HepG2 (cell line): ENCODE results near the gene HIVEP2. TPM values are rescaled to one million over a fixed set of nuclear protein-coding genes. Genes with fewer than 3 reads are reported as not detected.

Source experiments
- ATAC-seq: fragments of 200-7000 bp; cut with Tn5 transposase; 3 replicates; pipeline ENCODE4 v1.9.1; 2020; ENCODE audit warnings: mild to moderate bottlenecking, moderate library complexity
- BruUV-seq: library from RNA; stranded (reverse); fragments of 400-500 nt; replicated peaks from 2 replicates; lab custom pipeline; 2021; lab: Mats Ljungman, UMichigan
- CTCF ChIA-PET: fragments of 300-600 bp; formaldehyde crosslinking; extraction: SDS; loops from one replicate; lab custom pipeline; 2021; ENCODE audit warnings: low total read pairs, inconsistent platforms, low intra/inter-chr PET ratio; lab: Yijun Ruan, JAX
- POLR2A ChIA-PET: fragments of 350-600 bp; sonication (Branson Sonifier 250); formaldehyde crosslinking; loops from one replicate; lab custom pipeline; 2020; ENCODE audit warnings: antibody characterized with exemption, inconsistent platforms; lab: Yijun Ruan, JAX
- DNase-seq: peaks from one replicate; pipeline ENCODE4 v3.0.0-alpha.2; 2015; ENCODE audit warnings: low spot score
- FAIRE-seq: peaks from 3 replicates; lab custom pipeline; 2011; peaks lifted over from hg19 to GRCh38; lab: Jason Lieb, UNC
- H2AFZ ChIP-seq: one replicate; pipeline ENCODE4 v1.6.1; 2011; ENCODE audit warnings: low read length, inconsistent platforms
- H3K27ac ChIP-seq: fragments of 300-600 bp; 3 replicates; pipeline ENCODE4 v1.8.0; 2011; ENCODE audit warnings: mixed run types, mild to moderate bottlenecking, mixed read lengths, low read length, inconsistent platforms; ENCODE audit not compliant: insufficient read depth; ENCODE audit errors: extremely low read length
- H3K27me3 ChIP-seq, 2 experiments: fragments of 200-600 bp in 1 of 2; 2 replicates in 1 of 2; 3 replicates in 1 of 2; pipeline versions ENCODE4 v1.6.0 to v1.8.0; 2011; ENCODE audit warnings: low read length in 2 of 2, mild to moderate bottlenecking in 2 of 2, moderate library complexity in 2 of 2, inconsistent platforms in 1 of 2; ENCODE audit not compliant: insufficient read depth in 2 of 2, control insufficient read depth in 1 of 2
- H3K36me3 ChIP-seq, 2 experiments: fragments of 200-600 bp in 1 of 2; replicated peaks in 1 of 2; 2 replicates in 1 of 2; 3 replicates in 1 of 2; pipeline versions ENCODE4 v1.5.1 to v1.8.0; 2011; ENCODE audit warnings: low read length in 2 of 2, inconsistent platforms in 1 of 2; ENCODE audit not compliant: insufficient read depth in 2 of 2, control insufficient read depth in 1 of 2
- H3K4me1 ChIP-seq: 2 replicates; pipeline ENCODE4 v1.5.1; 2012; ENCODE audit warnings: low read length, inconsistent platforms; ENCODE audit not compliant: insufficient read depth
- H3K4me2 ChIP-seq: 2 replicates; pipeline ENCODE4 v1.6.0; 2011; ENCODE audit warnings: low read depth, low read length, inconsistent platforms
- H3K4me3 ChIP-seq, 3 experiments: fragments of 200-600 bp in 1 of 3; sonication (generic), shearing (Covaris generic) in 1 of 3; replicated peaks in 1 of 3; 2 replicates each; pipeline ENCODE4 v1.5.1; 2011 to 2016; ENCODE audit warnings: low read length in 3 of 3, inconsistent platforms in 2 of 3, low read depth in 2 of 3, mild to moderate bottlenecking in 2 of 3, control low read depth in 1 of 3, mixed read lengths in 1 of 3; ENCODE audit not compliant: insufficient read depth in 1 of 3
- H3K79me2 ChIP-seq: one replicate; pipeline ENCODE4 v1.6.1; 2011; ENCODE audit warnings: low read length, inconsistent platforms; ENCODE audit not compliant: insufficient read depth
- H3K9ac ChIP-seq: 2 replicates; pipeline ENCODE4 v1.6.0; 2011; ENCODE audit warnings: mild to moderate bottlenecking, low read depth, low read length, inconsistent platforms; ENCODE audit not compliant: insufficient read depth
- H3K9me3 ChIP-seq: 2 replicates; pipeline ENCODE4 v1.5.1; 2012; ENCODE audit warnings: mild to moderate bottlenecking, low read length
- H4K20me1 ChIP-seq: 2 replicates; pipeline ENCODE4 v1.6.0; 2011; ENCODE audit warnings: inconsistent platforms, mild to moderate bottlenecking, low read length, moderate library complexity; ENCODE audit not compliant: insufficient read depth
- ADNP ChIP-seq: sonication (generic); formaldehyde crosslinking; IDR thresholded peaks from 2 replicates; pipeline ENCODE4 v1.4.0; 2020; ENCODE audit warnings: missing genetic modification reagents
- GTF2F1 ChIP-seq: fragments of 150-350 bp; IDR thresholded peaks from 2 replicates; pipeline ENCODE4 v1.6.1; 2014; ENCODE audit warnings: low read length
- KAT7 ChIP-seq: IDR thresholded peaks from 2 replicates; pipeline ENCODE4 v1.6.1; 2018; ENCODE audit warnings: borderline replicate concordance, missing compliant biosample characterization
- KDM2A ChIP-seq: sonication (generic); formaldehyde crosslinking; IDR thresholded peaks from 2 replicates; pipeline ENCODE4 v1.4.0; 2020; ENCODE audit warnings: low read depth, missing genetic modification reagents, borderline replicate concordance
- KLF13 ChIP-seq: sonication (generic); formaldehyde crosslinking; IDR thresholded peaks from 2 replicates; pipeline ENCODE4 v1.4.0; 2020; ENCODE audit warnings: mild to moderate bottlenecking, missing genetic modification reagents
- NFE2 ChIP-seq: sonication (generic); formaldehyde crosslinking; IDR thresholded peaks from 2 replicates; pipeline ENCODE4 v1.4.0; 2020; ENCODE audit warnings: missing genetic modification reagents
- NR2F1 ChIP-seq, 2 experiments: fragments of 450-650 bp in 1 of 2; formaldehyde crosslinking in 1 of 2; IDR thresholded peaks; 2 replicates each; pipeline versions ENCODE4 v1.5.0 to v1.6.1; 2016 to 2020; ENCODE audit warnings: mild to moderate bottlenecking in 1 of 2, missing compliant biosample characterization in 1 of 2, missing genetic modification reagents in 1 of 2, moderate library complexity in 1 of 2
- SPEN ChIP-seq: sonication (generic); formaldehyde crosslinking; IDR thresholded peaks from 2 replicates; pipeline ENCODE4 v1.5.1; 2020; ENCODE audit warnings: low read depth, mild to moderate bottlenecking, missing genetic modification reagents
- SRSF4 ChIP-seq: fragments of 200-400 bp; formaldehyde crosslinking; IDR thresholded peaks from one replicate; pipeline ENCODE4 v1.6.1; 2018; ENCODE audit warnings: mild to moderate bottlenecking, low read depth, low read length, moderate library complexity; ENCODE audit not compliant: poor library complexity, severe bottlenecking
- XRCC5 ChIP-seq: fragments of 200-400 bp; formaldehyde crosslinking; optimal IDR thresholded peaks from 2 replicates; pipeline ENCODE3; 2017; ENCODE audit warnings: mild to moderate bottlenecking, low read length
- ZNF335 ChIP-seq: sonication (generic); formaldehyde crosslinking; IDR thresholded peaks from 2 replicates; pipeline ENCODE4 v1.4.0; 2020; ENCODE audit warnings: missing genetic modification reagents
- ZNF432 ChIP-seq: sonication (generic); formaldehyde crosslinking; IDR thresholded peaks from 2 replicates; pipeline ENCODE4 v1.5.0; 2020; ENCODE audit warnings: missing genetic modification reagents, mild to moderate bottlenecking, borderline replicate concordance
- ZNF446 ChIP-seq: sonication (generic); formaldehyde crosslinking; IDR thresholded peaks from 2 replicates; pipeline ENCODE4 v1.5.0; 2020; ENCODE audit warnings: mild to moderate bottlenecking, missing genetic modification reagents
- WGBS: methylation state at CpG from one replicate; pipeline ENCODE4 v1.1.6; 2017; ENCODE audit warnings: low lambda C conversion rate; 5-methylcytosine and 5-hydroxymethylcytosine counted together
- in situ Hi-C: cut with HindIII; loops from 2 replicates; pipeline ENCODE4 v1.10.0; 2017; ENCODE audit warnings: low pct_unique_long_range_greater_than_20kb; ENCODE audit not compliant: extremely low pct_ligation_motif_present
- intact Hi-C: fragments of 100-400 bp; cut with micrococcal nuclease; formaldehyde crosslinking; loops from one replicate; pipeline ENCODE4 v1.10.0; 2022; ENCODE audit not compliant: unreplicated experiment
- polyA plus RNA-seq, 8 experiments: library from polyadenylated mRNA; depleted of rRNA in 3 of 8; stranded (reverse) in 7 of 8; unstranded in 1 of 8; fragments of >200 nt; fragmentation: Illumina TruSeq in 4 of 8; extraction: Trizol in 4 of 8; gene quantifications; 2 replicates each; pipeline versions ENCODE4 v1.2.1 to v1.2.3, GENCODE V29; 2011 to 2016; ENCODE audit warnings: low read depth in 4 of 8, missing spikeins in 1 of 8, mixed read lengths in 1 of 8; ENCODE audit not compliant: insufficient read depth in 1 of 8
- total RNA-seq, 5 experiments: library from RNA; depleted of rRNA; stranded (reverse); fragments of >200 nt; fragmentation: Illumina TruSeq; extraction: Trizol; gene quantifications; 2 replicates each; pipeline ENCODE4 v1.2.3, GENCODE V29; 2016; ENCODE audit warnings: low read depth in 1 of 5
- TF ChIP-seq, protein P1 (sequence below): sonication (generic); IDR thresholded peaks from 2 replicates; pipeline ENCODE4 v1.6.1; 2016; ENCODE audit warnings: low read depth, borderline replicate concordance

Gene HIVEP2
- total and polyA plus RNA-seq, 2 of the 13 experiments (the other 11 are each of a cell fraction or from before 2014, with no cell fraction given), result 3.4 to 12.9 TPM

DNA sequence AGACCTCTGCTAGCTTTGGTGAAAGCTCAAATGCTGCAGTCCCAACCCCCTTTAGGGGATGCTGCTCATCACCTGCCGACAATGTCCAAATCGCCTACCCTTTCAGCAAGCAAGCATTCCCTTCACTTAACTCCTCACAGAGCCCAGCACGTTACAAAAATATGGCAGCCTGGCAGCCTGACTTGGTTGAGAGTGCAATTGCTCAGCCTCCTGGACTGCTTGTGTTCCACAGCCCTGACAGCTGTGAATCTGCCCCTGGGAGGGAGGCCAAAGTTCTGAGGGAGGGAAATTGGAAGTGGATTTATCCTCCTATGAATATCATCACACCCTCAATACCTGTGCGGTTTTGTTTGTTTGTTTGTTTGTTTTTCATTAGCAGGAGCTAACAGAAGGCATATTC, 231.0 kb downstream of the HIVEP2 start (continued):
- TF ChIP-seq KDM2A (CRISPR knock-in tag) (no peak), SPEN (CRISPR knock-in tag) (no peak), ZNF446 (CRISPR knock-in tag) (no peak), ZNF432 (CRISPR knock-in tag) (no peak), KLF13 (CRISPR knock-in tag) (no peak), GTF2F1 (no peak), NFE2 (CRISPR knock-in tag) (no peak)
- TF ChIP-seq, protein P1, sequence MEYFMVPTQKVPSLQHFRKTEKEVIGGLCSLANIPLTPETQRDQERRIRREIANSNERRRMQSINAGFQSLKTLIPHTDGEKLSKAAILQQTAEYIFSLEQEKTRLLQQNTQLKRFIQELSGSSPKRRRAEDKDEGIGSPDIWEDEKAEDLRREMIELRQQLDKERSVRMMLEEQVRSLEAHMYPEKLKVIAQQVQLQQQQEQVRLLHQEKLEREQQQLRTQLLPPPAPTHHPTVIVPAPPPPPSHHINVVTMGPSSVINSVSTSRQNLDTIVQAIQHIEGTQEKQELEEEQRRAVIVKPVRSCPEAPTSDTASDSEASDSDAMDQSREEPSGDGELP, result no peak

DNA sequence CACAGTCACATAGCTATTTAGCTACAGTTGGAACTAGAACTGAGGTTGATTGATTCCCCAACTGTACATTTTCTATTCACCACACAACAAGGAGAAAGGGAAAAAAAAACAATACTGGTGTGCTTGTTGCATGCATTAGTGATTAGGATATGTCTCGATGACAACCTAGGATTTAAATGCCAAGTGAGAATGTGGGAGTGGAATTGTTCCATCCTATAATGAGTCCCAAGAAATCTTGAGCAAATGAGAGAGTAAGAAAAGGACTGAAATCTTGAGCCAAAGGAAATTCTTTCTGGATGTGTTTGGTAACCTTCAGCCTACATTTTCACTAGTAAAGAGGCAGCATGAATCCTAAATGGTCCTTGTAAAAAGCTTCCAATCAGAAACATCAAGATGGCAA, 232.7 kb downstream of the HIVEP2 start:
- 0% methylated on average over 1 of the region's 1 CpG for WGBS
- TF ChIP-seq NR2F1 (CRISPR knock-in tag; IDR thresholded peaks at IDR 0.05) (no peak), XRCC5 (no peak), ZNF335 (CRISPR knock-in tag) (no peak), KAT7 (CRISPR knock-in tag) (no peak), ADNP (CRISPR knock-in tag) (no peak), SRSF4 (no peak), SPEN (CRISPR knock-in tag) (no peak)
- in situ Hi-C loops, result no loop called here
- POLR2A ChIA-PET, result no interaction called here
- H3K9me3 ChIP-seq, result no peaks in the 10 kb centered on the region
- no peaks in the 10 kb centered on the region for H3K79me2 ChIP-seq
- DNase-seq, result no peak
- peaks cover 20% of the 10 kb centered on the region for H3K4me1 ChIP-seq
- H3K9ac ChIP-seq, result no peak overlapping the region
- H3K27me3 ChIP-seq, result no peaks in the 10 kb centered on the region; a peak in 1 of 5 replicates
- CTCF ChIA-PET, result no interaction called here
- no peak for FAIRE-seq
- intact Hi-C loops, result no loop called here
- ATAC-seq, result no peak
- no peak overlapping the region for H3K4me2 ChIP-seq
- BruUV-seq, result no TSS peak
- H2AFZ ChIP-seq, result no peak overlapping the region
- H3K27ac ChIP-seq, result no peak overlapping the region
- H3K36me3 ChIP-seq, result no peaks in the 10 kb centered on the region
- no peaks in the 10 kb centered on the region for H4K20me1 ChIP-seq
- no peak overlapping the region for H3K4me3 ChIP-seq
